GM12878 (cell line): ENCODE results near the gene NHS. TPM values are rescaled to one million over a fixed set of nuclear protein-coding genes. Genes with fewer than 3 reads are reported as not detected.

ENCODE experiments used
- ATAC-seq: fragments of 200-7000 bp; cut with Tn5 transposase; 3 replicates; pipeline ENCODE4 v1.9.1; 2020; ENCODE audit warnings: mild to moderate bottlenecking, moderate library complexity
- BruUV-seq: library from RNA; stranded (reverse); fragments of 400-500 nt; replicated peaks from 2 replicates; lab custom pipeline; 2021; lab: Mats Ljungman, UMichigan
- CTCF ChIA-PET: fragments of 300-600 bp; sonication (Branson Sonifier 250); formaldehyde crosslinking; extraction: SDS; loops from one replicate; lab custom pipeline; 2021; ENCODE audit warnings: inconsistent platforms; lab: Yijun Ruan, JAX
- POLR2A ChIA-PET: fragments of 350-600 bp; formaldehyde crosslinking; extraction: SDS; loops from one replicate; lab custom pipeline; 2021; ENCODE audit warnings: inconsistent platforms; lab: Charles Lee
- RAD21 ChIA-PET: fragments of 300-600 bp; sonication (Branson Sonifier 250); formaldehyde crosslinking; loops from one replicate; lab custom pipeline; 2023; ENCODE audit warnings: antibody characterized with exemption; ENCODE audit not compliant: unreplicated experiment; lab: Charles Lee
- SMC1A ChIA-PET: fragments of 300-600 bp; sonication (Branson Sonifier 250); formaldehyde crosslinking; loops from one replicate; lab custom pipeline; 2023; ENCODE audit not compliant: unreplicated experiment, uncharacterized antibody; lab: Charles Lee
- DNase-seq: peaks from one replicate; pipeline ENCODE4 v3.0.0-alpha.2; 2011; ENCODE audit warnings: low read depth, low spot score
- FAIRE-seq: peaks from 3 replicates; lab custom pipeline; 2011; peaks lifted over from hg19 to GRCh38; lab: Jason Lieb, UNC
- H2AFZ ChIP-seq: 2 replicates; pipeline ENCODE4 v1.6.0; 2011; ENCODE audit warnings: low read depth, low read length, control low read depth; ENCODE audit not compliant: control insufficient read depth
- H3K27ac ChIP-seq: 2 replicates; pipeline ENCODE4 v1.5.1; 2011; ENCODE audit warnings: control low read depth; ENCODE audit not compliant: control insufficient read depth, insufficient read depth
- H3K27me3 ChIP-seq, 2 experiments: replicated peaks in 1 of 2; 2 replicates each; pipeline versions ENCODE4 v1.6.0 to v1.6.1; 2011; ENCODE audit warnings: low read length in 1 of 2; ENCODE audit not compliant: control insufficient read depth in 2 of 2, insufficient read depth in 2 of 2
- H3K36me3 ChIP-seq, 2 experiments: 2 replicates each; pipeline ENCODE4 v1.5.1; 2011; ENCODE audit warnings: low read length in 1 of 2; ENCODE audit not compliant: control insufficient read depth in 2 of 2, insufficient read depth in 2 of 2
- H3K4me1 ChIP-seq: 2 replicates; pipeline ENCODE4 v1.6.1; 2011; ENCODE audit warnings: mild to moderate bottlenecking, low read length, moderate library complexity, mixed read lengths; ENCODE audit not compliant: control insufficient read depth, insufficient read depth
- H3K4me2 ChIP-seq: 2 replicates; pipeline ENCODE4 v1.6.0; 2011; ENCODE audit warnings: control low read depth; ENCODE audit not compliant: control insufficient read depth, insufficient read depth
- H3K4me3 ChIP-seq: fragments of 200-600 bp; sonication (generic); 2 replicates; pipeline ENCODE4 v1.5.1; 2016
- H3K79me2 ChIP-seq: 2 replicates; pipeline ENCODE4 v1.6.0; 2011; ENCODE audit warnings: low read length; ENCODE audit not compliant: control insufficient read depth, insufficient read depth
- H3K9ac ChIP-seq: 2 replicates; pipeline ENCODE4 v1.8.0; 2011; ENCODE audit warnings: low read length, control low read depth, mixed read lengths; ENCODE audit not compliant: control insufficient read depth, insufficient read depth
- H3K9me3 ChIP-seq: replicated peaks from 3 replicates; pipeline ENCODE4 v1.5.1; 2011; ENCODE audit warnings: mild to moderate bottlenecking, low read length; ENCODE audit not compliant: control insufficient read depth, insufficient read depth
- H4K20me1 ChIP-seq: 2 replicates; pipeline ENCODE4 v1.6.0; 2011; ENCODE audit not compliant: control insufficient read depth, insufficient read depth
- ASH2L ChIP-seq: fragments of 300-600, 200-600 bp; sonication (generic); IDR thresholded peaks from 2 replicates; pipeline ENCODE4 v1.6.1; 2017; ENCODE audit warnings: low read depth, mild to moderate bottlenecking, borderline replicate concordance
- CREB1 ChIP-seq: IDR thresholded peaks from 2 replicates; pipeline ENCODE4 v1.6.1; 2012; ENCODE audit warnings: low read depth, mild to moderate bottlenecking, inconsistent platforms
- IRF5 ChIP-seq: fragments of 450-650 bp; IDR thresholded peaks from 2 replicates; pipeline ENCODE4 v1.6.1; 2017; ENCODE audit warnings: borderline replicate concordance
- NFIC ChIP-seq: IDR thresholded peaks from 2 replicates; pipeline ENCODE4 v1.6.1; 2012; ENCODE audit warnings: low read depth, mild to moderate bottlenecking, inconsistent platforms, low read length, moderate library complexity
- NR2C2 ChIP-seq: IDR thresholded peaks from 2 replicates; pipeline ENCODE4 v1.6.1; 2011; ENCODE audit warnings: borderline replicate concordance, low read depth; ENCODE audit not compliant: control insufficient read depth, insufficient read length
- RAD21 ChIP-seq: IDR thresholded peaks from 2 replicates; pipeline ENCODE4 v1.6.1; 2011; ENCODE audit warnings: mild to moderate bottlenecking, low read depth, low read length, moderate library complexity; ENCODE audit not compliant: insufficient read depth
- SMARCA5 ChIP-seq: fragments of 450-650 bp; IDR thresholded peaks from 2 replicates; pipeline ENCODE4 v1.6.1; 2017; ENCODE audit warnings: mild to moderate bottlenecking
- SREBF1 ChIP-seq: IDR thresholded peaks from 2 replicates; pipeline ENCODE4 v1.6.1; 2012; ENCODE audit warnings: mild to moderate bottlenecking, low read length
- SRF ChIP-seq, 2 experiments: IDR thresholded peaks; 2 replicates each; pipeline ENCODE4 v1.6.1; 2011; ENCODE audit warnings: low read depth in 2 of 2, low read length in 2 of 2, mild to moderate bottlenecking in 1 of 2, moderate library complexity in 1 of 2
- WGBS: methylation state at CpG from one replicate; pipeline ENCODE4 v1.1.6; 2016; ENCODE audit warnings: low lambda C conversion rate; ENCODE audit not compliant: insufficient replicate concordance, insufficient coverage; ENCODE audit errors: missing lambda C conversion rate; 5-methylcytosine and 5-hydroxymethylcytosine counted together
- in situ Hi-C: fragments of 300-500 bp; cut with MboI; formaldehyde crosslinking; loops from 9 replicates; pipeline ENCODE4 v1.14.3; 2018; ENCODE audit warnings: mixed read lengths
- intact Hi-C: fragments of 100-400 bp; cut with micrococcal nuclease; formaldehyde crosslinking; loops from one replicate; pipeline ENCODE4 v1.14.2; 2022; ENCODE audit not compliant: unreplicated experiment
- polyA plus RNA-seq, 11 experiments: library from polyadenylated mRNA; depleted of rRNA in 4 of 11; unstranded in 6 of 11; stranded (reverse) in 5 of 11; fragments of >200 nt; fragmentation: Nextera tagmentation in 4 of 11; fragmentation: Illumina TruSeq in 1 of 11; extraction: Ambion mirVana in 4 of 11; extraction: Trizol in 1 of 11; gene quantifications; 1 replicate in 1 of 11; 2 replicates in 10 of 11; pipeline versions ENCODE4 v1.2.1 to v1.2.3, GENCODE V29; 2011 to 2016; ENCODE audit warnings: inconsistent platforms in 2 of 11, missing spikeins in 2 of 11, low read depth in 1 of 11
- total RNA-seq, 4 experiments: library from RNA; depleted of rRNA in 3 of 4; stranded (reverse); fragments of >200 nt in 3 of 4; fragmentation: Illumina TruSeq in 1 of 4; extraction: Trizol in 1 of 4; gene quantifications; 2 replicates each; pipeline versions ENCODE4 v1.2.1 to v1.2.3, GENCODE V29; 2013 to 2021
- TF ChIP-seq, protein P1 (sequence below): IDR thresholded peaks from 2 replicates; pipeline ENCODE4 v1.6.1; 2011; ENCODE audit warnings: borderline replicate concordance, low read depth, mild to moderate bottlenecking, moderate library complexity, mixed read lengths, low read length; ENCODE audit not compliant: insufficient read depth; ENCODE audit errors: extremely low read length

The NHS gene
- total and polyA plus RNA-seq, 10 of the 15 experiments (the other 5 are each of a cell fraction or from before 2014, with no cell fraction given) = under 0.01 to 0.07 (median 0.03) TPM; not detected in 7

GRCh38 chrX:17719711-17720110 is 344.7 kb downstream of the NHS start:
- H3K79me2 ChIP-seq = no peaks in the 10 kb centered on the region
- TF ChIP-seq IRF5 (no peak), SREBF1 (no peak), CREB1 (no peak), ASH2L (no peak), SRF (IDR thresholded peaks at IDR 0.05; ENCODE audit: low read depth in 2 of 2, low read length in 2 of 2) (no peak), NFIC (no peak), NR2C2 (no peak), SMARCA5 (no peak), RAD21 (no peak)
- TF ChIP-seq, protein P1, sequence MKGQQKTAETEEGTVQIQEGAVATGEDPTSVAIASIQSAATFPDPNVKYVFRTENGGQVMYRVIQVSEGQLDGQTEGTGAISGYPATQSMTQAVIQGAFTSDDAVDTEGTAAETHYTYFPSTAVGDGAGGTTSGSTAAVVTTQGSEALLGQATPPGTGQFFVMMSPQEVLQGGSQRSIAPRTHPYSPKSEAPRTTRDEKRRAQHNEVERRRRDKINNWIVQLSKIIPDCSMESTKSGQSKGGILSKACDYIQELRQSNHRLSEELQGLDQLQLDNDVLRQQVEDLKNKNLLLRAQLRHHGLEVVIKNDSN = no peak
- H3K9me3 ChIP-seq = no peaks in the 10 kb centered on the region
- H2AFZ ChIP-seq = no peak overlapping the region
- FAIRE-seq (no peak), DNase-seq (no peak), ATAC-seq (no peak)
- H3K4me1 ChIP-seq = no peaks in the 10 kb centered on the region
- no peak overlapping the region for H3K4me2 ChIP-seq
- 27% methylated on average over 6 of the region's 6 CpGs for WGBS
- no peaks in the 10 kb centered on the region for H3K27me3 ChIP-seq
- no peak overlapping the region for H3K27ac ChIP-seq
- intact Hi-C loops = no loop called here
- SMC1A ChIA-PET = no interaction called here
- no TSS peak for BruUV-seq
- H3K4me3 ChIP-seq = no peak overlapping the region
- H4K20me1 ChIP-seq = no peaks in the 10 kb centered on the region
- no peak overlapping the region for H3K9ac ChIP-seq
- CTCF ChIA-PET = interaction anchor here (0.6 to 1.0 kb wide), 2 partner anchors 21 to 657 kb away, joined by 3 read pairs; no protein-coding TSS in a partner anchor
- H3K36me3 ChIP-seq = no peaks in the 10 kb centered on the region
- RAD21 ChIA-PET = no interaction called here
- POLR2A ChIA-PET = no interaction called here
- in situ Hi-C loops = no loop called here
